BLaER1 treated with 17β-estradiol and CSF1 and Interleukin-3, amounts not matched to agents 10 nM and 100 nM (cell line): ENCODE data around the gene ATP4B.
"Not testable (repeated sequence)": the region's sequence is repeated elsewhere in the genome, so short reads cannot be mapped to it uniquely, and the experiment has no call there.

ENCODE experiments used
- H3K27ac ChIP-seq, 11 experiments: shearing (Covaris generic); formaldehyde crosslinking; 2 replicates each; pipeline ENCODE4 v1.8.1; 2022
- H3K27me3 ChIP-seq, 11 experiments: shearing (Covaris generic); formaldehyde crosslinking; 2 replicates each; pipeline ENCODE4 v1.8.1; 2022
- H3K36me3 ChIP-seq, 11 experiments: shearing (Covaris generic); formaldehyde crosslinking; 2 replicates each; pipeline ENCODE4 v1.8.1; 2022
- H3K4me1 ChIP-seq, 10 experiments: shearing (Covaris generic); formaldehyde crosslinking; 2 replicates each; pipeline ENCODE4 v1.8.1; 2022
- H3K4me2 ChIP-seq, 11 experiments: shearing (Covaris generic); formaldehyde crosslinking; 2 replicates each; pipeline ENCODE4 v1.8.1; 2022
- H3K4me3 ChIP-seq, 10 experiments: shearing (Covaris generic); formaldehyde crosslinking; 2 replicates each; pipeline ENCODE4 v1.8.1; 2022
- H3K9ac ChIP-seq, 11 experiments: shearing (Covaris generic); formaldehyde crosslinking; 2 replicates each; pipeline ENCODE4 v1.8.1; 2022
- H3K9me3 ChIP-seq, 11 experiments: shearing (Covaris generic); formaldehyde crosslinking; replicated peaks in 1 of 11; 2 replicates each; pipeline ENCODE4 v1.8.1; 2022
- H4K20me1 ChIP-seq, 11 experiments: shearing (Covaris generic); formaldehyde crosslinking; 2 replicates each; pipeline ENCODE4 v1.8.1; 2022
- Cebpa-rat ChIP-seq, 11 experiments: shearing (Covaris generic); IDR thresholded peaks; 2 replicates each; pipeline ENCODE4 v1.8.1; 2022

The ATP4B gene

DNA sequence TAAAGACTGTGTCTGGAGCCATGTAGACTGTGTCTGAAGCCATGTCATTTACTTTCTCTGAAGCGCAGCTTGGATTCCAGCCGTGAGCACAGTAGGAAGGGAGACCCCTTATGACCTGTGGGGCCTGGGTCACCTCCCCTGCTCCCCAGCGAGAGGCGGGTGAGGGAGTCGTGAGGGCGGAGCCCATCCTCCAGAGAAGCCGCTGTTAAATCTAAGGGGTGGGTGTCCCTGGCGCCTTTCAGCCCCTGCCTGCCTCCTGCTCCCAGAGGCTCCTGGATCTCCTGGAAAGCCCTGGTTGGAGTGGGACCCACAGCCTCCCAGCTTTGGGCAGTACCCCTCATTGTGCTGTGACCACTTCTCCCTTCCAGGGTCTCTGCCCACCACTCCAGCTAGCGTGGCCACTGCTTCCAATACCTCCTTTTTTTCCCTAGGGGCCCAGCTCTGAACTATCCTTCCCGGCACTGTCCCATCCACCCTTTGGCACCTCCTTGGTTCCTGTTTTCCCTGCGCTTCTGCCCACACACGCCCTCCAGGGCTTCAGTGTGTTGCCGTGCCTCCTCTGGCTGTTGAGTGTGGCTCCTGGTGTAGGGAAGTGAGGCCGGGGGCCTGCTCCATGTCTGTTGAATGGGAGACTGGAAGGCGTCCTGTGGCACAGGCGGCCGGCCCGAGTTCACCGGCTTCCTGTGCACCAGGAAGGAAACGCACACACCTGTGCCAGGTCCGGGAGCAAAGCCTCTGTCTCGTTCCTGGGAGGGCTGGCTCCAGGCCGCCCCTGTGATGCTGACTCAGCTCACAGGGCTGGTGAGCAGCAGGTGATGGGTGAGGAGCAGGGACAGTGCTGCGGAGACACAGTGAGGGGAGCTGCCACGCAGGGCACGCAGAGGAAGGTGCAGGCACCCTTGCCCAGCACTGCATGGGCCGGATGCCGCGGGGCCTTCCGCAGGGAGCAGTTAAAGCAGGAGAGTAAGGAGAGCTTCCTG lies 29.4 kb downstream of the ATP4B start:
- H3K36me3 ChIP-seq: peaks cover 72 to 99% (median 93%) of the 10 kb centered on the region in 11 experiments
- H3K4me3 ChIP-seq: no peak overlapping the region
- peaks cover 0 to 4% (median 0%) of the 10 kb centered on the region in 10 experiments; a peak in 2 of 20 replicates for H3K4me1 ChIP-seq
- peaks cover 25 to 100% (median 95%) of the 10 kb centered on the region in 11 experiments; a peak in 21 of 22 replicates for H4K20me1 ChIP-seq
- no peaks in the 10 kb centered on the region for H3K27me3 ChIP-seq
- no peak for TF ChIP-seq Cebpa-rat (IDR thresholded peaks at IDR 0.05)
- no peak overlapping the region for H3K4me2 ChIP-seq
- no peak overlapping the region; a peak in 1 of 22 replicates for H3K27ac ChIP-seq
- H3K9ac ChIP-seq: peak overlapping the region in 1 of 11 experiments; percentile 18; a peak in 1 of 22 replicates
- peaks cover 0 to 8% (median 0%) of the 10 kb centered on the region in 11 experiments; a peak in 5 of 22 replicates for H3K9me3 ChIP-seq

DNA sequence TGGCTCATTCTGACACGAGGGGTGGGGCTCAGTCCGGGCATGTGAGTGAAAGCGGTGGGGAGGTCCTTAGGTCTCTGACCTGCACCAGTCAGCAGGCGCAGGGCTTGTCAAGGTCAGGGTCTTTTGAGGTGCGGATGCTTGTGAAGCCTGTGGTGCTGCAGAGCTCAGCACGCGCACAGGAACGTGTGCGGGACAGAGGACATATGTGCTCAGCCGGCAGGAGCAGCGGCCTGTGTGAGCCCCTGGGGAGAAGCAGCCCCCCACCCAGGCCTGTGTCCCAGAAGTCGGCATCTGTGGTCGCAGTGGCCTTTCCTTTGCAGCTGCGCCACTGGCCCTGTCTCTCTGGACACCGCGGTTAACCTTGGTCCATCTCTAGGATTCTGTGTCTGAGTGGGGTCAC lies 30.9 kb downstream of the ATP4B start:
- no peaks in the 10 kb centered on the region for H3K27me3 ChIP-seq
- H4K20me1 ChIP-seq: peaks cover 25 to 100% (median 97%) of the 10 kb centered on the region in 11 experiments; a peak in 21 of 22 replicates
- TF ChIP-seq Cebpa-rat (IDR thresholded peaks at IDR 0.05): no peak
- H3K4me2 ChIP-seq: no peak overlapping the region
- peaks cover 0 to 8% (median 0%) of the 10 kb centered on the region in 11 experiments; a peak in 5 of 22 replicates for H3K9me3 ChIP-seq
- no peak overlapping the region for H3K4me3 ChIP-seq
- peaks cover 0 to 4% (median 0%) of the 10 kb centered on the region in 10 experiments; a peak in 2 of 20 replicates for H3K4me1 ChIP-seq
- no peak overlapping the region for H3K27ac ChIP-seq
- no peak overlapping the region for H3K9ac ChIP-seq
- peaks cover 65 to 99% (median 93%) of the 10 kb centered on the region in 11 experiments for H3K36me3 ChIP-seq

DNA sequence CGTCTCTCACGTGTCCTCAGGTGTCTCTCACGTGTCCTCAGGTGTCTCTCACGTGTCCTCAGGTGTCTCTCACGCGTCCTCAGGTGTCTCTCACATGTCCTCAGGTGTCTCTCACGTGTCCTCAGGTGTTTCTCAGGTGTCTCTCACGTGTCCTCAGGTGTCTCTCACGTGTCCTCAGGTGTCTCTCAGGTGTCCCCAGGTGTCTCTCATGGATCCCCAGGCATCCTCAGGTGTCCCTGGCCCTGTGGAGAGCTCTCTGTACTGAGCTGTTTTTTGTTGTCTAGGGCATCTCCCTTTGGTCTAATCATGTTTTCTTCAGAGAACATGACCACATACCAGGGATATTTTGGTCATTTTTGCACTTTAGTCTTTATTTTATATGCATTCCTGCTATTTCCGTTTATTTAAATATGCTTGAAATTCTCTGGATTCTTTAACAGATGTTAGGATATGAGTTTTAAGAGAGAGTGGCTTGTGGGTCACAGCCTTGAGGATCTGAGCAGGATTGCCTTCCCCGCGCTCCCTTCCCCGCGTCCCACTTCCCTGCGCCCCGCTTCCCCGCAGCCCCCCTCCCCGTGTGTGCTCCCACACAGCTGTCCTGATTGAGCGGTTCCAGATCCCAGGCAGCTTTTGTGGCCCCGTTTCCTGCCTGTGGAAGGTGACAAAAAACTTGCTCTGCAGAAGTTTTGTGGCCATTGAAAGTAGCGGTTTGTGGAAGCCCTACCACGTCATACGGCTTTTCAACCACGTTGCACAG lies 31.9 kb downstream of the ATP4B start:
- H4K20me1 ChIP-seq: peaks cover 25 to 100% (median 97%) of the 10 kb centered on the region in 11 experiments; a peak in 21 of 22 replicates
- no peak overlapping the region for H3K4me2 ChIP-seq
- peaks cover 0 to 4% (median 0%) of the 10 kb centered on the region in 10 experiments; a peak in 2 of 20 replicates for H3K4me1 ChIP-seq
- H3K27ac ChIP-seq: no peak overlapping the region
- H3K27me3 ChIP-seq: no peaks in the 10 kb centered on the region
- H3K9ac ChIP-seq: no peak overlapping the region
- peaks cover 0 to 8% (median 0%) of the 10 kb centered on the region in 11 experiments; a peak in 5 of 22 replicates for H3K9me3 ChIP-seq
- peaks cover 56 to 97% (median 87%) of the 10 kb centered on the region in 11 experiments for H3K36me3 ChIP-seq
- no peak for TF ChIP-seq Cebpa-rat (IDR thresholded peaks at IDR 0.05)
- no peak overlapping the region for H3K4me3 ChIP-seq

DNA sequence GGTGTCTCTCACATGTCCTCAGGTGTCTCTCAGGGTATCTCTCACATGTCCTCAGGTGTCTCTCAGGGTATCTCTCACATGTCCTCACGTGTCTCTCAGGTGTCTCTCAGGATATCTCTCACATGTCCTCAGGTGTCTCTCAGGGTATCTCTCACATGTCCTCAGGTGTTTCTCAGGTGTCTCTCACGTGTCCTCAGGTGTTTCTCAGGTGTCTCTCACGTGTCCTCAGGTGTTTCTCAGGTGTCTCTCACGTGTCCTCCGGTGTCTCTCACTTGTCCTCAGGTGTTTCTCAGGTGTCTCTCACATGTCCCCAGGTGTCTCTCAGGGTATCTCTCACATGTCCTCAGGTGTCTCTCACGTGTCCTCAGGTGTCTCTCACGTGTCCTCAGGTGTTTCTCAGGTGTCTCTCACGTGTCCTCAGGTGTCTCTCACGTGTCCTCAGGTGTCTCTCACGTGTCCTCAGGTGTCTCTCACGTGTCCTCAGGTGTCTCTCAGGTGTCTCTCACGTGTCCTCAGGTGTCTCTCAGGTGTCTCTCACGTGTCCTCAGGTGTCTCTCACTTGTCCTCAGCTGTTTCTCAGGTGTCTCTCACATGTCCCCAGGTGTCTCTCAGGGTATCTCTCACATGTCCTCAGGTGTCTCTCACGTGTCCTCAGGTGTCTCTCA lies 33.2 kb downstream of the ATP4B start:
- not testable (repeated sequence) for H3K9me3 ChIP-seq, H3K9ac ChIP-seq, H3K4me2 ChIP-seq, H3K4me1 ChIP-seq, H3K27ac ChIP-seq, H3K27me3 ChIP-seq, H3K4me3 ChIP-seq
- Histone ChIP-seq H4K20me1 (peaks cover 28 to 100% (median 99%) of the 10 kb centered on the region in 11 experiments; a peak in 21 of 22 replicates), H3K36me3 (peaks cover 54 to 97% (median 85%) of the 10 kb centered on the region in 11 experiments)

DNA sequence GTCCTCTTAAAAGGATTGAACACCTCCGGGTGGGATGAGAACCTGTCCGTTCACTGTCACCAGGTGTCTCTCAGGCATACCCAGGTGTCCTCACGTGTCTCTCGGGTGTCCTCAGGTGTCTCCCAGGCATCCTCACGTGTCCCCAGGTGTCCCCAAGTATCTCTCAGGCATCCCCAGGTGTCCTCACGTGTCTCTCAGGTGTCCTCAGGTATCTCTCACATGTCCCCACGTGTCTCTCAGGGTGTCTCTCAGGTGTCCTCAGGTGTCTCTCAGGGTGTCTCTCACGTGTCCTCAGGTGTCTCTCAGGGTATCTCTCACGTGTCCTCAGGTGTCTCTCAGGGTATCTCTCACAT lies 33.8 kb downstream of the ATP4B start:
- Histone ChIP-seq H3K27ac (no peak overlapping the region), H3K36me3 (peaks cover 53 to 97% (median 85%) of the 10 kb centered on the region in 11 experiments), H3K9me3 (peaks cover 0 to 8% (median 0%) of the 10 kb centered on the region in 11 experiments; a peak in 5 of 22 replicates), H3K4me2 (no peak overlapping the region), H3K27me3 (no peaks in the 10 kb centered on the region), H3K4me3 (no peak overlapping the region), H3K4me1 (peaks cover 0 to 4% (median 0%) of the 10 kb centered on the region in 10 experiments; a peak in 2 of 20 replicates), H3K9ac (no peak overlapping the region), H4K20me1 (peaks cover 24 to 100% (median 99%) of the 10 kb centered on the region in 11 experiments; a peak in 21 of 22 replicates)
- no peak for TF ChIP-seq Cebpa-rat (IDR thresholded peaks at IDR 0.05)

DNA sequence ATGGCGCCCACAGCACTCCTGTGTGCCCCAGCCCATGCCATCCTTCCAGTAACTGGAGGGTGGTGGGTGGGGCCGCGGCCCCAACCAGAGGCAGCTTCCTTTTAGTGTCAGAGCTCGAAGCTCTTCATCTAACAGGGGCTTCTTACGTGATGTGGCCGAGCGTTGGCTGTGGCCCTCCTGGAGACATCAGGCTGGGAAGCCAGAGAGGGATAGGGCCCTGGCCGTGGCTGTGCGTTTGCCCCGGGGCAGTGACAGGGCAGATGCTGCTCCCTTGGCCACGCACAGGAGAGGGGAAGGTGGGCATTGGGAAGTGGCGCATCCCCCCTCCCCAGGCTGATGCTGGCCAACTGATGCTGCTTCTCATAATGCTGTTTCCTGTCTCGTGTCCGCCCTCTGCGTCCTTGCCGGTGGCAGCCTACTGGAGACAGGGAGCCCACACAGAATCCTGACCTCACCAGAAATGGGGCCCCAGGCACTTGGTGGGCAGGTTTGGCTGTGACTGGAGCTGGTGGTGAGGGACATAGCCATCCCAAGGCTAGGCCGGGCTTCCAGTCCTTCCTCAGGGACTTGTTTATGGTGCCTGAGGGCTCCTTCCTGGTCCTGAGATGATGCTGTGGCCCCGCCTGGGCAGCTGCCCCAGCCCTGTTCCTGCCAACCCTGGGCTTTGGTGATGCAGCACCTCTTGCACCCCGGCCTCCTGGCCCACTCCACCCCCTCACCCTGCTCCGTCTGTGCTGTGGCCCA lies 34.3 kb downstream of the ATP4B start:
- H3K36me3 ChIP-seq: peaks cover 53 to 97% (median 85%) of the 10 kb centered on the region in 11 experiments
- H3K27me3 ChIP-seq: no peaks in the 10 kb centered on the region
- H3K27ac ChIP-seq: no peak overlapping the region
- peaks cover 23 to 100% (median 99%) of the 10 kb centered on the region in 11 experiments; a peak in 21 of 22 replicates for H4K20me1 ChIP-seq
- no peak for TF ChIP-seq Cebpa-rat (IDR thresholded peaks at IDR 0.05)
- no peak overlapping the region for H3K4me2 ChIP-seq
- H3K4me3 ChIP-seq: no peak overlapping the region
- peaks cover 0 to 8% (median 0%) of the 10 kb centered on the region in 11 experiments; a peak in 5 of 22 replicates for H3K9me3 ChIP-seq
- peaks cover 0 to 4% (median 0%) of the 10 kb centered on the region in 10 experiments; a peak in 2 of 20 replicates for H3K4me1 ChIP-seq
- no peak overlapping the region for H3K9ac ChIP-seq

DNA sequence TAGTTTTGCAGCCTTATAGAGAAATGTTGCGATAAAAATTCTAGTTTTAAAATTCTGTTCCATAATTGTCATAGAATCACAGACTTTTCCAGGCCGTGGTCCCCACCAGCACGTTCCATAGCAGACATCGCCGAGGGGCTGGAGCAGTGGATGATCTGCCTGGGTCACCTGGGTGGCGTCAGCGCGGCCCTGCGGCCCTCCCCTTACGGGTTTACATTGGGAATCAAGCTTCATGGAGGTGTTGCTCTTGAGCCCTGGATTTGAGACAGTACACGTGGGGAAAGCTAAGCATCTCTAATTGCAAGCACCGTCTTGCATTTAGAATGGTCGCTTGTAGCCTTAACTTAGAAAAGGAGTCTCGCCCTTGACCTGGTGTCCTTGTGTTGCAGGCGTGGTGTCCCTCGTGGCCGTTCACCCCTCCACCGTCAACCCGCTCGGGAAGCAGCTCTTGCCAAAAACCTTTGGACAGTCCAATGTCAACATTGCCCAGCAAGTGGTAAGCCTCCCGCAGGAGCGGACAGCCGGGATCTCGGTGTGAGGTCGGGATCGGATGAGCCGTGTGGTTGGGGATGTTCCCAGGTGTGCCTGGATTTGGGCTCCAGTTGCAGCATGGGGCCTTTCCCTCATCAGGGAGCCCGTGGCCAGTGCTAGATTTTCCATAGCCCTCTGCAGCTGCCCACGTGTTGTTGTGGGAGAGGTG lies 35.1 kb downstream of the ATP4B start:
- no peak overlapping the region for H3K4me2 ChIP-seq
- no peaks in the 10 kb centered on the region for H3K27me3 ChIP-seq
- H3K27ac ChIP-seq: no peak overlapping the region
- H3K9ac ChIP-seq: no peak overlapping the region
- no peak overlapping the region for H3K4me3 ChIP-seq
- peaks cover 0 to 4% (median 0%) of the 10 kb centered on the region in 10 experiments; a peak in 1 of 20 replicates for H3K4me1 ChIP-seq
- peaks cover 0 to 8% (median 0%) of the 10 kb centered on the region in 11 experiments; a peak in 5 of 22 replicates for H3K9me3 ChIP-seq
- peaks cover 54 to 97% (median 85%) of the 10 kb centered on the region in 11 experiments for H3K36me3 ChIP-seq
- peaks cover 23 to 100% (median 99%) of the 10 kb centered on the region in 11 experiments; a peak in 21 of 22 replicates for H4K20me1 ChIP-seq
- no peak for TF ChIP-seq Cebpa-rat (IDR thresholded peaks at IDR 0.05)

DNA sequence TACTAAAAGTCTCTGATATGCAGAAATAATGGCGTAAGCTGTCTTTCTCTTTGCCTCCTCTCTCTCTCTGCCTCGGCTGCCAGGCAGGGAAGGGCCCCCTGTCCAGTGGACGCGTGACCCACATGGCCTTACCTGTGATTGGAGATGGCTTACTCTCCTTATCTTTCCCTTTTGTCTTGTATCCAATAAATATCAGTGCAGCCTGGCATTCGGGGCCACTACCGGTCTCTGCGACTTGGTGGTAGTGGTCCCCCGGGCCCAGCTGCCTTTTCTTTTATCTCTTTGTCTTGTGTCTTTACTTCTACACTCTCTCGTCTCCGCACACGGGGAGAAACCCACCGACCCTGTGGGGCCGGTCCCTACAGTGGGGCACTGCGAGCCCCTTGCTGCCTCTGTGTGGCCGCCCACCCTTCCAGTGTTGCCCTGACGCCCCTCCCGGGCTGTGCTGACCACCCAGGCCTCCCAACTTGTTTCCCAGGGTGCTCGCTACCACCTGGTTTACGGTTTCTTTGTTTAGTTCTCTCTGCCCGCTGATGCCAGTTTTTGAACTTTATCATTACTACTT lies 35.9 kb downstream of the ATP4B start:
- Histone ChIP-seq H4K20me1 (peaks cover 27 to 100% (median 99%) of the 10 kb centered on the region in 11 experiments; a peak in 21 of 22 replicates), H3K36me3 (peaks cover 52 to 97% (median 83%) of the 10 kb centered on the region in 11 experiments)

DNA sequence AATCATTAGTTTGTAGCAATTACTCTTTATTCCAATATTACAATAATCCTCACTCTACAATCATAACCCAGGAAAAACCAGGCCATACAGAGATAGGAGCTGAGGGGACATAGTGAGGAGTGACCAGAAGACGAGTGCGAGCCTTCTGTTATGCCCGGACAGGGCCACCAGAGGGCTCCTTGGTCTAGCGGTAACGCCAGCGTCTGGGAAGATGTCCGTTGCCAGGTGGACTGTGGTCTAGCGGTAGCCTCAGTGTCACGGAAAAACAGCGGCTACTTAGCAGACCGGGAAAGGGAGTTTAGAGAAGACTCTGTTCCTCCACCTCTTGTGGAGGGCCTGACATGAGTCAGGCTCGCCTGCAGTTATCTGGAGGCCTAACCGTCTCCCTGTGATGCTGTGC lies 36.5 kb downstream of the ATP4B start:
- not testable (repeated sequence) for H3K27me3 ChIP-seq, H3K9ac ChIP-seq, H3K9me3 ChIP-seq, H3K4me2 ChIP-seq, H3K27ac ChIP-seq, H3K4me3 ChIP-seq
- H3K4me1 ChIP-seq: peaks cover 10 to 11% (median 11%) of the 10 kb centered on the region in 10 experiments; a peak in 18 of 20 replicates
- H3K36me3 ChIP-seq: peaks cover 52 to 97% (median 81%) of the 10 kb centered on the region in 11 experiments
- peaks cover 33 to 100% (median 99%) of the 10 kb centered on the region in 11 experiments for H4K20me1 ChIP-seq

More for the DNA sequence above, 35.9 kb downstream of the ATP4B start:
- H3K9me3 ChIP-seq, H3K4me1 ChIP-seq, H3K9ac ChIP-seq, H3K27ac ChIP-seq, H3K4me2 ChIP-seq, H3K4me3 ChIP-seq, H3K27me3 ChIP-seq: not testable (repeated sequence)
